Hematopoietic multipotent progenitor cell (in vitro differentiated cells): ENCODE measurements around the gene ZC3H4. TPM values are rescaled to one million over a fixed set of nuclear protein-coding genes. Genes with fewer than 3 reads are reported as not detected.
"Not testable (repeated sequence)": the region's sequence is repeated elsewhere in the genome, so short reads cannot be mapped to it uniquely, and the experiment has no call there.

Source experiments
- DNase-seq, 3 donors: peaks; one replicate each; pipeline ENCODE4 v3.0.0-alpha.2; 2011 to 2015; ENCODE audit warnings: low read depth in 2 of 3, low spot score in 2 of 3
- total RNA-seq: library from RNA; depleted of rRNA; stranded (reverse); fragments of >200 nt; gene quantifications from one replicate; pipeline ENCODE4 v1.2.3, GENCODE V29; 2012

Gene ZC3H4
- total RNA-seq, 1 donor: 19.4 TPM

GRCh38 chr19:47109177-47109540, 4.4 kb downstream of the ZC3H4 start:
- no peak for DNase-seq

GRCh38 chr19:47107953-47108746, 5.4 kb downstream of the ZC3H4 start:
- no peak for DNase-seq

DNA sequence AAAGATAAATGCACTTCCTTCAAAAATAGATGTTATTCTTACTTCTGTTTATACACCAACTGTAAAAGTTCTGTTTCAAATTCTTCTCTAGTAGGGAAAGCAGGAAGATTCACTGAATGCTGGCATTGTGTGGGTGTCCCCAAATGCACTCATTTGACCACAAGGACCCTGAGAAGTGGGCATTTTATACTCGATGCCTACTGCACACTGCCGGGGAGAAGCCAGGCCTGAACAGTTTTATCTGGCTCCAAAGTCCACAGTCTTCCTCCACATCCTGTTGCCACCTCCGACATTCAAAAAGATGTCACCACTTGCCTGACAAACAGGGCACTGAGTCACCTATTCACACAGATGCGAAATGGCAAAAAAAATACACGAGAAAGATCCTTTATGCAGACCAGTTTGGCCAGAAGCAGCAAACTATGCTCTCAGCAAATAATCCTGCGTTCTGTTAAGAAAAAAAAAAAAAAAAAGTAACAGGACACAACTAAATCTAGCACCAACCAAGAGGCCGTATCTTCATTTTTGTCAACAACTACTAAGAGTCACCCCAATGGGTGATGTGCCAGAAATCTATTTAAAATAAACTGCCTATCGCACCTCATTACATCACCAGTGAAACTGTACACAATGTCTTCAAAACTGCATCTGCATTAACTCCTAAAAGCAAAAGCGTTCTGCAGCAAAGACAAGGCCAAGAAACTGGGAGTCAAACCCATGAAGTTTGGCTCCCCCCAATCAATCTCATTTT, 6.2 kb downstream of the ZC3H4 start:
- peak in 2 of 3 donors; percentile 61 to 70 for DNase-seq

- no peak for DNase-seq
These were observed 6.8 kb downstream of the ZC3H4 start for GRCh38 chr19:47106821-47107201.

- no peak for DNase-seq
These were observed 7.7 kb downstream of the ZC3H4 start for GRCh38 chr19:47105874-47106273.

DNA sequence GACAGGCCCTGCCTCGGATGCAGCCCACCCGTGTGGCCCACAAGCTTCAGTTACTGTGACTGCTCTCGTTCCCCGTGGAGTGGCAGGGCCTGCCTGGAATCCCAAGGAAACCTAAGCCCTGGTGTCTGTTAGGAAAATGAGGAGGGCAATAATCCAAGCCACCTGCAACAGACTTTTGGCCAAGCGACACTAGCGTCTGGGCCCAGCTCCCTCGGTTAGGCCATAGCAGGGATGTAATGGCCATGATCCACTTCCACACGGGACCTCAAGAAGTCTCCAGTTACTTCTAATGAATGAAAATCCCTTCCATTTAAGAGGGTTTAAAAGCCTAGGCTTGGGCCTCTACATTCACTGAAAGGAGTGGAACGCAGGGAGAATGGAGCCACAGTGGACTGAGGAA, 8.9 kb downstream of the ZC3H4 start:
- no peak for DNase-seq

GRCh38 chr19:47102346-47103060, 11.1 kb downstream of the ZC3H4 start:
- DNase-seq: no peak

DNA sequence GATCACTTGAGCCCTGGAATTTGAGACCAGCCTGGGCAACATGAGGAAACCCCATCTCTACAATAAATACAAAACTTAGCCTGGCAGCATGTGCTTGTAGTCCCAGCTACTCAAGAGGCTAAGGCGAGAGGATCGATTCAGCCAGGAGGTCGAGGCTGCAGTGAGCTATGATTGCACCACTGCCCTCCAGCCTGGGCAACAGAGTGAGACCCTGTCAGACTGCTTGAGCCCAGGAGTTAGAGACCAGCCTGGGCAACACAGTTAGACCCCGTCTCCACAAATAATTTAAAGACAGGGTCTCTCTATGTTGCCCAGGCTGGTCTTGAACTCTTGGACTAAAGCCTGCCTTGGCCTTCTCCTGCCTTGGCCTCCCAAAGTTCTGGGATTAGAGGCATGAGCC, 12.5 kb downstream of the ZC3H4 start:
- not testable (repeated sequence) for DNase-seq

GRCh38 chr19:47100290-47100689, 13.3 kb downstream of the ZC3H4 start:
- peak in 1 of 3 donors; percentile 40 for DNase-seq

GRCh38 chr19:47099576-47100050, 14.0 kb downstream of the ZC3H4 start:
- DNase-seq: no peak

- no peak for DNase-seq
These were observed 15.0 kb downstream of the ZC3H4 start for GRCh38 chr19:47098608-47099007.

- no peak for DNase-seq
These were observed 16.0 kb downstream of the ZC3H4 start for GRCh38 chr19:47097396-47098201.

DNA sequence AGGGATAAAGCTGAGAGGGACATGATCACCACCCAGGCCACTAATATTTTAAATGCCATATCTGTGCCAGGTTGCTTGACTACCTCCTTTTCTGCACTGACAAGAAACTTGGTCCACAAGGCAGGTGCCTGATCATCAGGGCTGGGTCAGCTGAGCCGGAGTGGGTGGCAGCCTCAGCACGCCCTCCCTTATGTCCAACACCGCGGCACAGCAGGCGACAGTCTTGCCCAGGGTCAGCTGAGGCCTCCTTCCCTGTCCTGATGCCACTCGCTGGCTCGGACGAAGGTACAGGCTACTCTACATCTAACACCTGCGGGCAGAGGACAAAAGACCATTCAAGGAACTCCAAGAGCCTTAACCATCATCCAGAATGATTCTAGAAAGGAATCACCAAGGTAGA, 16.9 kb downstream of the ZC3H4 start:
- no peak for DNase-seq

- DNase-seq: no peak
These were observed 17.4 kb downstream of the ZC3H4 start for GRCh38 chr19:47096100-47096704.

DNA sequence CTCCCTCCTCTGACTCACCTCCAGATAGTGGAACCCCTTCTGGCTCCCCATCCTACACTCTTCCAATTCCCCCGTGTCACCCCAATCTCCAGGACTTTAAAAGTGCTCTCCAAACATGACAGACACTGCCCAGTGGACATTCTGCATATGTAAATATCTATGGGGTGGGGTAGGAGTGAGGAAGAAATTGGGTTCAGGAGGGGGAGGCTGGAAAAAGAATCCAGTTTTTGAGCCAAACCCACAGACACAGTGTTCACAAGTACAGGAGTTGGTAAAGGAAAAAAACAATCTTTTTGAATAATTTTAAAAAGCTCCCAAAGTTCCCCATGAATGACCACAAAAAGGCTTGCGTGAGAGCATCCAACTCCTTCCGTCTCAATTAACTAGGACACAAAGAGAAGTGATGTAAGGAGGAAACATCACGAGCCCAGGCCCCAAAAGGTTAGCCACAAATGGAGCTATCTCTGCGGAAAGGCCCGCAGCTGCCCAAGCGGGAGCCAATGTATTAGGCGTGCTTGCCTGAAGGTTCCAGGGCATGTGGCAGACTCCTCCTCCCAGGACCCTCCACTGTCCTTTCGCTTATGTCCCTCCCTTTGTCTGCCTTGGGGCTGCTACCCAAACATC, 18.0 kb downstream of the ZC3H4 start:
- DNase-seq: peak in 2 of 3 donors; percentile 41 to 47

DNA sequence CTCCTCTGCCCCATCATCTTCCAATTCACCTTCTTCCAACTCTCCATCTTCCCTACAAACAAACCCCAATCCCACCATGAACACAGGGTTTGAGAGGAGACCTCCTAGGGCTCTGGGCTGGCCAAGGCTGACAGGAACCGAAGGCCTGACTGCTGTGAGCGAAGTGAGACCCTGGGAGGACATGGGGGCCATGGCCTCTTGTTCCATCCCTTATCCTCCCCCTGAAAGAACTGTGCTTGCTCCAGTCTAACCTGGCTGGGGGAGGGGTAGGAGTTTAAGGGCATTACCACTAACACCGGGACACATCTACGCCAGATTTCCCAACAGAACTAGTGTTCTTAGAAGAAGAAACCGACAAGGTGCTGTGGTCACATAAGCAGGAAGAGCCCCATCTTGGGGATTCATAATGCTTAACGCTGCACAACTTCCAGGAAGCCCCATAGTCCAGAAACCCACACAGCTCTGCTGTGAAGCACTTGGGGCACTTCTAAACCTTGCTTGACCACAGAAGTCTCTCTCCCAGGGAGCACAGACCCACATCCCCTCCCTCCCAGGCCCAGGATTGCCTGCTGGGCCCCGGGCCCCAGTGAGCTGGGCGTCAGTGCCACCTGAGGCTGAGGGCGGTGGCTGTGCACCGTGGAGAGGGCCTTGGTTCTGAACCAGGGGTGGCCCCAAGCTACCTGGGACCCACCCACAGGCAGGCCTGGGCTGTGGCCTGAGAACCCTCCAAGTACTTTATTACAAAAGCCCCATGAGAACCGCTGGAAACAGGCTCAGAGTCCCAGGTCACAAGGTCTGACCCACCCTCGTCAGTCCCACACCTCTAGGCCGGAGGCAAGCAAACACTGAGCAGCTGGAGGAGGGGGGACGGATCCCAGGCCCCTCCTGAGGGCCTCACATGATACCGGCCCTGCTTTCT, 18.8 kb downstream of the ZC3H4 start:
- peak in 1 of 3 donors; percentile 37 for DNase-seq

DNA sequence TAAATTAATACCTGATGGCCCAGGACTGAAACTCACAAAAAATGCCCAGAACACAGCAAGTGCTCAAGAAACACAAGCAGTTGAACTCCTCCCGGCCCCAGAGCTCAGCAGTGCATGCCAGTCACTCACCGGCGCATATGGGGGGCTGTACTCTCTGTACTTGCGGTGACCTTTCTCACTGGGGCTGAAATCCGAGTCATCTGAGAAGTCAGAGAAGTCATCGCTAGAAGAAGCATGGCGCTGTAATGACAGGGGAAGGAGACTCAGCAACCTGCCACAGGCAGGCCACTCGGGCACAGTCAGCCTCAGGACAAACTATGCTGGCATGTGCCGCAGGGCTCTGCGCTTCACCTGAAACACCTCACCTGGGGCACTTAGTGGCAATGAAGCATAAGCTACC, 19.7 kb downstream of the ZC3H4 start:
- no peak for DNase-seq

DNA sequence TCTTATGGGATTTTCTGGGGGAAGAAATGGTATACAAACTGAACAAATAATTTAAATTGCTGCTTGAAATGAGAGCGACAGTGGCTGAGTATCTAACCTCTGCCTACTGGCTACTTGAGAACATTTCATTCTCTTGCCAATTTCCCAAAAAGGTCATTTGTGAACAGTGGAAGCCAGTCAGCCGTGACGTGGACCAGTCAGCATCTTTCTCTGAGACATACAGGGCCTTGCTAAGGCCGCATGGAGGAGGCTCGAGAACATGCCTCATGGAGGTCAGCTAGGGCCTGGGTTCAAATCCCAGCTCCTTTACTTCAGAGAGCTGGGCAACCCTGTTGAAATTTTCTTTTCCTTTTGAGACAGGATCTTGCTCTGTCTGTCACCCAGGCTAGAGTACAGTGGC, 20.3 kb downstream of the ZC3H4 start:
- no peak for DNase-seq
